Lower lobe of right lung (tissue), 2 donors: ENCODE measurements around the gene HTRA3. TPM values are rescaled to one million over a fixed set of nuclear protein-coding genes. Genes with fewer than 3 reads are reported as not detected.

Source experiments
- ATAC-seq, 2 donors: fragments of 200-7000 bp; cut with Tn5 transposase; one replicate each; pipeline ENCODE4 v1.9.1; 2020 to 2022; ENCODE audit warnings: mild to moderate bottlenecking in 2 of 2, moderate library complexity in 2 of 2
- DNase-seq: peaks from one replicate; pipeline ENCODE4 v3.0.0-alpha.2; 2020
- H3K27ac ChIP-seq: fragments of 200-600 bp; one replicate; pipeline ENCODE4 v1.8.0; 2022
- H3K27me3 ChIP-seq: fragments of 200-600 bp; one replicate; pipeline ENCODE4 v1.8.0; 2022; ENCODE audit warnings: low read depth
- H3K36me3 ChIP-seq: fragments of 200-600 bp; one replicate; pipeline ENCODE4 v1.8.0; 2022; ENCODE audit warnings: mild to moderate bottlenecking
- H3K4me1 ChIP-seq: fragments of 200-600 bp; one replicate; pipeline ENCODE4 v1.8.0; 2022
- H3K4me3 ChIP-seq: fragments of 200-600 bp; one replicate; pipeline ENCODE4 v1.8.0; 2022; ENCODE audit warnings: mild to moderate bottlenecking
- H3K9me3 ChIP-seq: fragments of 200-600 bp; one replicate; pipeline ENCODE4 v1.8.0; 2022
- CTCF ChIP-seq: fragments of 200-600 bp; IDR thresholded peaks from one replicate; pipeline ENCODE4 v1.8.0; 2022; ENCODE audit warnings: antibody characterized with exemption, mild to moderate bottlenecking
- intact Hi-C: fragments of 100-400 bp; cut with DNase I; formaldehyde crosslinking; loops from one replicate; pipeline ENCODE4 v1.11.0; 2022
- total RNA-seq: library from RNA; stranded (reverse); fragmentation: NEBNext Ultra II Directional; extraction: Animal tissue kit (Norgen Biotek cat#: 25700); gene quantifications from one replicate; pipeline ENCODE4 v1.2.1, GENCODE V29; 2021
- donor health status: DM: no; HTN: yes; CAD: no; lungs with severe emphysema.

HTRA3 gene
- total RNA-seq, 1 donor from 2014 or later, result 15.5 TPM

- Histone ChIP-seq H3K4me1 (no peaks in the 10 kb centered on the region), H3K27me3 (no peaks in the 10 kb centered on the region), H3K9me3 (no peaks in the 10 kb centered on the region), H3K27ac (no peak overlapping the region), H3K36me3 (peaks cover 4% of the 10 kb centered on the region), H3K4me3 (no peak overlapping the region)
- intact Hi-C loops, result no loop called here
- peak in 1 of 2 donors; percentile 29 for ATAC-seq
- no peak for TF ChIP-seq CTCF
- peak; percentile 12 for DNase-seq
Measured at GRCh38 chr4:8297141-8297601, 27.6 kb downstream of the HTRA3 start.

GRCh38 chr4:8297691-8298485 lies 28.3 kb downstream of the HTRA3 start:
- Histone ChIP-seq H3K4me3 (no peak overlapping the region), H3K36me3 (peaks cover 4% of the 10 kb centered on the region), H3K27ac (no peak overlapping the region), H3K4me1 (no peaks in the 10 kb centered on the region), H3K9me3 (no peaks in the 10 kb centered on the region), H3K27me3 (no peaks in the 10 kb centered on the region)
- TF ChIP-seq CTCF, result no peak
- DNase-seq (peak; percentile 37), ATAC-seq (peak in 1 of 2 donors; percentile 34)
- intact Hi-C loops, result no loop called here

GRCh38 chr4:8300832-8301231 lies 31.3 kb downstream of the HTRA3 start:
- intact Hi-C loops, result no loop called here
- no peak for TF ChIP-seq CTCF
- peaks cover 2% of the 10 kb centered on the region for H3K36me3 ChIP-seq
- ATAC-seq (no peak), DNase-seq (no peak)
- no peaks in the 10 kb centered on the region for H3K4me1 ChIP-seq
- no peaks in the 10 kb centered on the region for H3K27me3 ChIP-seq
- H3K9me3 ChIP-seq, result no peaks in the 10 kb centered on the region
- H3K27ac ChIP-seq, result no peak overlapping the region
- H3K4me3 ChIP-seq, result no peak overlapping the region

GRCh38 chr4:8301851-8302730 lies 32.5 kb downstream of the HTRA3 start:
- TF ChIP-seq CTCF, result no peak
- DNase-seq (peak; percentile 20), ATAC-seq (no peak)
- Histone ChIP-seq H3K27ac (no peak overlapping the region), H3K9me3 (no peaks in the 10 kb centered on the region), H3K4me1 (peaks cover 8% of the 10 kb centered on the region), H3K4me3 (no peak overlapping the region), H3K27me3 (no peaks in the 10 kb centered on the region), H3K36me3 (no peaks in the 10 kb centered on the region)
- intact Hi-C loops, result no loop called here

GRCh38 chr4:8303081-8303480 lies 33.5 kb downstream of the HTRA3 start:
- DNase-seq (peak; percentile 18), ATAC-seq (no peak)
- H3K27ac ChIP-seq, result no peak overlapping the region
- intact Hi-C loops, result no loop called here
- H3K9me3 ChIP-seq, result no peaks in the 10 kb centered on the region
- no peaks in the 10 kb centered on the region for H3K27me3 ChIP-seq
- no peak overlapping the region for H3K4me3 ChIP-seq
- no peaks in the 10 kb centered on the region for H3K36me3 ChIP-seq
- peaks cover 8% of the 10 kb centered on the region for H3K4me1 ChIP-seq
- TF ChIP-seq CTCF, result no peak
